ENCODE results near the gene A4GNT. TPM values are rescaled to one million over a fixed set of nuclear protein-coding genes. Genes with fewer than 3 reads are reported as not detected.

The A4GNT gene
- total RNA-seq, 1 donor from 2014 or later, result 3.1 TPM

GRCh38 chr3:138082085-138082991 lies 49.9 kb downstream of the A4GNT start:
- H3K27ac Mint-ChIP-seq, result peak overlapping the region; percentile 92
- TF ChIP-seq CTCF (IDR thresholded peaks at IDR 0.05; ENCODE audit: unreplicated experiment), result no peak
- H3K4me1 Mint-ChIP-seq (ENCODE audit: low read depth), result peaks cover 21% of the 10 kb centered on the region
- no peak overlapping the region for H3K4me3 Mint-ChIP-seq (ENCODE audit: low read depth)
- peaks cover 48% of the 10 kb centered on the region for H3K36me3 Mint-ChIP-seq (ENCODE audit: insufficient read depth)
- no peak for DNase-seq (ENCODE audit: low spot score, unreplicated experiment)
- no peaks in the 10 kb centered on the region for H3K9me3 Mint-ChIP-seq (ENCODE audit: low read depth)
- H3K27me3 Mint-ChIP-seq, result no peaks in the 10 kb centered on the region

DNA sequence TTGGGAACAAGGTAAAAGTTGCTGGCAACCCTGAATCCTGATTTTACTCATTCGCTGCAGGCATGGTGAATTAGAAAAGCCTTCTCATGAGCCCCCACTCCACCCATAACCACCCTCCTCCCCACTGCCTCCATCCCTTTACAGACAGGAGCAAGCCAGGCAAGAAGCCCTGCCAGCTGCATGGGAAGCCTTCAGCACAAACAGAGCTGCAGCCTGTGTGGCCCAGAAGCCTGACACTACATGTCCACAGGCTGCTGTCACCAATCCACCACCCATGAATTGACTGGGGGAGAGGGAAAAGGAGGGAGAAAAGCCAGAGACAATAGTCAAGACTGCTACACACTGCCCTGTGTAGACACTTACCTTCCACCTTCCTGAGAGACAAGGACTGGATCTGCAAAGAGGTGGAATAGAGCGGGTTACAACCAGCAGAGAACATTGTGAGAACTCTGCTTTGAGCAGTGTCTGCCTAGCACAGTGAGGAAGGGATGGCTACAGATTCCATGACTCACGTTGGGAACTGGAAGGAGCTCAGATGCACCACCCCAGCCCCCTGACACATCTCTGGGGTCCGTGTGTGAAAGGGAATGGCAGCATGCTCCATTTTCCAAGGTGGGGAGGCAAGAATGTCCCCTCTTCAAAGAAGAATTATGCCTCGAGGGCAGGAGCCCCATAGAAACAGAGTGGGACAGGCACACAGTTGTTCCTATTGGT lies 50.7 kb downstream of the A4GNT start:
- TF ChIP-seq CTCF (IDR thresholded peaks at IDR 0.05; ENCODE audit: unreplicated experiment), result no peak
- no peak for DNase-seq (ENCODE audit: low spot score, unreplicated experiment)
- Mint-ChIP-seq H3K4me3 (ENCODE audit: low read depth) (no peak overlapping the region), H3K9me3 (ENCODE audit: low read depth) (no peaks in the 10 kb centered on the region), H3K27ac (peak overlapping the region; percentile 92), H3K27me3 (no peaks in the 10 kb centered on the region), H3K4me1 (ENCODE audit: low read depth) (peaks cover 18% of the 10 kb centered on the region), H3K36me3 (ENCODE audit: insufficient read depth) (peaks cover 45% of the 10 kb centered on the region)

- no peak overlapping the region for H3K4me3 Mint-ChIP-seq (ENCODE audit: low read depth)
- peak overlapping the region; percentile 29 for H3K27ac Mint-ChIP-seq
- no peaks in the 10 kb centered on the region for H3K9me3 Mint-ChIP-seq (ENCODE audit: low read depth)
- peaks cover 54% of the 10 kb centered on the region for H3K36me3 Mint-ChIP-seq (ENCODE audit: insufficient read depth)
- DNase-seq (ENCODE audit: low spot score, unreplicated experiment), result no peak
- peaks cover 26% of the 10 kb centered on the region for H3K4me1 Mint-ChIP-seq (ENCODE audit: low read depth)
- no peaks in the 10 kb centered on the region for H3K27me3 Mint-ChIP-seq
- no peak for TF ChIP-seq CTCF (IDR thresholded peaks at IDR 0.05; ENCODE audit: unreplicated experiment)
Measured at GRCh38 chr3:138079901-138080300, 52.3 kb downstream of the A4GNT start.

GRCh38 chr3:138078901-138079344 lies 53.3 kb downstream of the A4GNT start:
- no peaks in the 10 kb centered on the region for H3K9me3 Mint-ChIP-seq (ENCODE audit: low read depth)
- DNase-seq (ENCODE audit: low spot score, unreplicated experiment), result no peak
- peaks cover 26% of the 10 kb centered on the region for H3K4me1 Mint-ChIP-seq (ENCODE audit: low read depth)
- TF ChIP-seq CTCF (IDR thresholded peaks at IDR 0.05; ENCODE audit: unreplicated experiment), result no peak
- no peak overlapping the region for H3K27ac Mint-ChIP-seq
- H3K4me3 Mint-ChIP-seq (ENCODE audit: low read depth), result no peak overlapping the region
- H3K27me3 Mint-ChIP-seq, result no peaks in the 10 kb centered on the region
- H3K36me3 Mint-ChIP-seq (ENCODE audit: insufficient read depth), result peaks cover 52% of the 10 kb centered on the region

DNA sequence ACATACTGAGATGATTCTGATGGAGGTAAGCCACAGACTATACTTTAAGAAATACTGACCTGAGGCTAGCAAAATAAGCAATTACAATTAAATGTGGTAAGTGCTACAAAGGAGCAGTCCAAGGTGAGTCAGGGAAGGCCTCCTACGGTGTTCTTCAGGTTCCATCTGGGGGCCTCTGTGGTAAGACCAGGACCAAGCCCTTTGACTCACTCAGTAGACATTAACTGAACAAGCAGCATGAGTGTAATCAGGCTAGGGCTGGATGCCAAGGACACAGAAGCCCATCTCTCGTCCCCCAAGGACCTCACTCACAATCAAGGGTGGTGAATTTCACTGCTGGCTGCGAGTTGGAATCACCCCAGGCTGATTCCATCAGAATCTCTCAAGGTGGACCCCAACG lies 54.1 kb downstream of the A4GNT start:
- TF ChIP-seq CTCF (IDR thresholded peaks at IDR 0.05; ENCODE audit: unreplicated experiment), result no peak
- no peak overlapping the region for H3K4me3 Mint-ChIP-seq (ENCODE audit: low read depth)
- H3K27ac Mint-ChIP-seq, result no peak overlapping the region

More for the DNA sequence above, 54.1 kb downstream of the A4GNT start:
- Mint-ChIP-seq H3K4me1 (ENCODE audit: low read depth) (peaks cover 23% of the 10 kb centered on the region), H3K27me3 (no peaks in the 10 kb centered on the region), H3K36me3 (ENCODE audit: insufficient read depth) (peaks cover 52% of the 10 kb centered on the region), H3K9me3 (ENCODE audit: low read depth) (no peaks in the 10 kb centered on the region)
- DNase-seq (ENCODE audit: low spot score, unreplicated experiment), result no peak

All from progenitor cell of endocrine pancreas (in vitro differentiated cells).